ENCODE results near the gene PRKRA.
"Not testable (repeated sequence)": the region's sequence is repeated elsewhere in the genome, so short reads cannot be mapped to it uniquely, and the experiment has no call there.

PRKRA gene

GRCh38 chr2:178412453-178412852, 38.5 kb downstream of the PRKRA start:
- DNase-seq: not testable (repeated sequence)

- peak; percentile 12 for DNase-seq
Observed at GRCh38 chr2:178412047-178412446, 38.9 kb downstream of the PRKRA start.

GRCh38 chr2:178409261-178409660, 41.7 kb downstream of the PRKRA start:
- DNase-seq: no peak

GRCh38 chr2:178404368-178404767, 46.6 kb downstream of the PRKRA start:
- DNase-seq: peak; percentile 85

- DNase-seq: no peak
Observed at GRCh38 chr2:178403671-178404306, 47.2 kb downstream of the PRKRA start.

GRCh38 chr2:178401994-178402437, 49.0 kb downstream of the PRKRA start:
- DNase-seq: no peak

GRCh38 chr2:178397002-178397605, 53.9 kb downstream of the PRKRA start:
- DNase-seq: peak; percentile 56

GRCh38 chr2:178395941-178396570, 54.9 kb downstream of the PRKRA start:
- DNase-seq: no peak

GRCh38 chr2:178395295-178395694, 55.7 kb downstream of the PRKRA start:
- DNase-seq: no peak

GRCh38 chr2:178394859-178395258, 56.1 kb downstream of the PRKRA start:
- DNase-seq: no peak

- DNase-seq: peak; percentile 22
Observed at GRCh38 chr2:178392215-178392614, 58.8 kb downstream of the PRKRA start.

- no peak for DNase-seq
Observed at GRCh38 chr2:178391701-178392100, 59.3 kb downstream of the PRKRA start.

GRCh38 chr2:178388287-178388686, 62.7 kb downstream of the PRKRA start:
- DNase-seq: no peak

- no peak for DNase-seq
Observed at GRCh38 chr2:178386986-178387597, 63.9 kb downstream of the PRKRA start.

- DNase-seq: no peak
Observed at GRCh38 chr2:178385595-178386148, 65.3 kb downstream of the PRKRA start.

- DNase-seq: no peak
Observed at GRCh38 chr2:178383718-178384117, 67.3 kb downstream of the PRKRA start.

Data from EL (cell line).